NCI-H774 (cell line): ENCODE results near the gene CYRIA.

ENCODE experiments used
- DNase-seq: peaks from one replicate; lab custom pipeline; 2025; lab: John Stamatoyannopoulos, UW

The CYRIA gene

DNA sequence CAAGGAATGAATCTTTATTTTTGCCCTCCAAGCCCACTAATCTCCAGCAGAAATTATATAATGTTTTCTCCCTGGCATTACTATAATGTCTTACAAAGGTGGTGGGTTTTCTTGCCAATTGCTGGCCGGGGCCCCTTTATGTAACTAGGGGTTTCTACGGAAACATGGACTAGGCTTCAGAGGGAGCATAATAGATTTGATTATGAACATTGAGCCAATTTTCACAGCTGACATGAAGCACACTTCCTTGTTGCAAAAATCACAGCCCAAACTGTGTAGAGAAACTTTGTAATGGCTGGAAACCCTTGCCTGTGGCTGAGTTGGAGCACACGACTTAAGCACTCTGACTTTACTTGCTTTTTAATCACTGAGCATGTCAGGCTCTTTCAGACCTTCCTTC lies 3.8 kb upstream of the CYRIA start:
- DNase-seq, result no peak

DNA sequence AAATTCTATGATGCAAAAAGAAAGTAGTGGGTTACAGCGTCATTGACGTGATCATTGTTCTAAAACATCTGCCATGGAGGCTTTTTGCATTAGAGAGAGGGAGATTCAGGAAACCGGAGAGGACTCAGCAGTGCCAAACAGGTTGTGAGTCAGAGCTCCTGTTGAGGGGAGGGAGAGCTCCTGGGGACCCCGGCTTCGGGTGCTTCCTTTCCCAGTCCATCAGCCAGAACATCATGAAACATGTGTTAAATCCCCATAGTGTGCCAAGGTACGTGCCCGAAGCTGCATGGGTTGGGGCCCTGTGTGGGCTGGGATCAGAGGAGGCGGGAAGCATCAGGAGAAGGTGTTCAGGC lies 791 bp upstream of the CYRIA start:
- no peak for DNase-seq

- no peak for DNase-seq
Measured at GRCh38 chr2:16664809-16665747, 556 bp downstream of the CYRIA start.

DNA sequence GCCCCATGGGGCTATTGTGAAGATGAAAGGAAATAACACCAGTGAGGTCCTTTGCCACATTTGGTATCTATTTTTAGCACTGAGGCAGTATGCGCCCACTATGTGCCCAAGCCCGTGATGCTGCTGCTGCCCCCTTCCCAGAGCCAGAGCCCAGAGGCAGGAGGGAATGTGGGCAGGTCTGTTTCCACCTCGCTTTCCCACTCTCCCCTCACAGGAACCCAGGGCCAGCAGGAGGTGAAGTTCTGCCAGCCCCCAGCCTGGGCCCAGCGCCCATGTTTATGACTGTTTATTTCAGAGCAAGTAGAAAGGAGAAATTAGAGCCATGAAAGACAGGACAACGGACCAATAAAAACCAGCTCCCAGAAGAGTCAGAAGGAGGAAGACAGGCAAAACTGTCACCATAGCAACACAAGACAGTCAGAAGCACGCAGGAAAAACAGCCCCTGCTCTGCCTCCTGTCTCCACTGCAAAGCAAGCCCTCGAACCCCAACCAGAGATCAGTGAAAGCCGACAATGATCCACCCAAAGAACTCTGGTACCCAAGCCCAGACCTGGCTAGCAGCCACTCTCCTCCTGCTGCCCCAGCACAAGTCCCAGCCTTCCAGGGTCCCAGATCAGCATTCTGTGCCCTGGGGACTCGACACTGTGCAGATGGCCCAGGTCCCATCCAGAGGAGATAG lies 1.4 kb downstream of the CYRIA start:
- DNase-seq, result no peak

DNA sequence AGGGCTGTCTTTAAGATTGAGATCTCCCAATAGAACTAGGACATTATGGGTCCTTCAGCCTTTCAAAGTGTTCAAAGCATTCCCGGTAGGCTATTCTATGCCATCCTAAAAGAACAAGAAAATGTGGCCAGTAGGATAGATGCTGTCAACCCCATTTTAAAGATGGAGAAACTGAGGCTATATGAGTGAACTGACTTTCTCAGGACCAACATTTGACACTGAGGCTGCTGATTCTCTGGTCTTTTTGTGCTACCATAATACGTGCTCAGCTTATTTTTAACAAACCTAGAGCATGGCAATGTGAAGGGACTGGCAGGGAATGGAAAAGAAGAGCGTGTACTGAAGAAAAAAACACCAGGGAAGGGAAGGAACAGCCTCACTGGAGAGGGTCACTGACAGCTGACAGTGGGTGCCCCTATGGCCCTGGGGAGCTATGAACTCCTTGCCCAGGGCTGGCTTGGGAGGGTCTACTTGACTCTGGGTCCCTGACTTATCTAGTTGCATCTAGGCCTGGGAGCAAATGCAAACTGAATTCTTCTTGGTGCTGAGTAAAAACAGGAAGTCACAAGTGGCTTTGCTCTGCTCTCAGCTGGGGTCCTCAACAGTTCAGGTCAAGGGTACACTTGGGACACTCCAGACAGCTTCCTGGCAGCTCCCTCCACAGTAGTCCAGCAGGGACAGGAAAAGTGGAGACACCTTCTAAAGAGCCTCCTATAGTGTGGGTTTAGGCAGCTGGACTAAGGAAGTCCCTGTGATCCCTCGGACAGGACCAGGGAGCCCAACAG lies 2.3 kb downstream of the CYRIA start:
- no peak for DNase-seq

GRCh38 chr2:16661936-16662839 lies 3.4 kb downstream of the CYRIA start:
- no peak for DNase-seq

DNA sequence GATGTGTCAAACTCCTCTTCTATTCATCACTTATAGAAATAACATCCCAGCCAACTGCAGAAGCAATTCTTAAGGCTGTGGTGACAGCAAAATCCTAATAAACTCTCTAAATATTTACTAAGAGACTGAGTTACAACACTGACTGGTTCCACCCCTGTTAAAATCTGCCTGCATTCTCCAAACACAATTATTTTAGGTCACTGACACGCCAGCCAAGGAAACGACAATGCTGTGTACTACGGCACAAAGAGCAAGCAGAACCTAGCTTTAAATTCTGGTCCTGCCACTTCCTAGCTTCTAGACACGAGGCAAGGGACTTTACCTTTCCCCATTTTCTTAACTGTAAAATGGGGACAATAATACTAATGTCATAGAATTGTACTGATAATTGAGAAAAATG lies 4.1 kb downstream of the CYRIA start:
- no peak for DNase-seq

- DNase-seq, result no peak
Measured at GRCh38 chr2:16660556-16660955, 5.1 kb downstream of the CYRIA start.

DNA sequence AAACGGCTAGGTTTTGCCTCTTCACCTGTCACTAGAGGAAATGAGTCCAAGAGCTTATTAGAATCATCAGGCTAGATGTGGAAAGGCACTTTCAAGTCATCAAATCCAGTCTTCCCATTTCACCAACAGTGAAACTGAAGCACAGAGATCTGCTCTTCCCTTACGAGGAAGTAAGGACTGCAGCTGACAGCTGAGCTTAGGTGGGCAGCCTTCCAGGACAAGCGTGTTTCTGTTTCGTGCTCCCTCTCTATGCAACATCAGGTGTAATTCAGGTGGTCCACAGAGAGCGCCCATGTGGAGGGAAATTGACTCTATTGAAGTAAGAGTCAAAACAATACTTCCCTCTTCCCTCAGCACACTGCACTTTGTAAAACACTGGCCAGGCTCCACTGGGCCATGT lies 5.5 kb downstream of the CYRIA start:
- DNase-seq, result no peak

GRCh38 chr2:16658076-16658739 lies 7.4 kb downstream of the CYRIA start:
- no peak for DNase-seq

GRCh38 chr2:16657671-16658070 lies 8.0 kb downstream of the CYRIA start:
- no peak for DNase-seq

- DNase-seq, result no peak
Measured at GRCh38 chr2:16656784-16657391, 8.7 kb downstream of the CYRIA start.

DNA sequence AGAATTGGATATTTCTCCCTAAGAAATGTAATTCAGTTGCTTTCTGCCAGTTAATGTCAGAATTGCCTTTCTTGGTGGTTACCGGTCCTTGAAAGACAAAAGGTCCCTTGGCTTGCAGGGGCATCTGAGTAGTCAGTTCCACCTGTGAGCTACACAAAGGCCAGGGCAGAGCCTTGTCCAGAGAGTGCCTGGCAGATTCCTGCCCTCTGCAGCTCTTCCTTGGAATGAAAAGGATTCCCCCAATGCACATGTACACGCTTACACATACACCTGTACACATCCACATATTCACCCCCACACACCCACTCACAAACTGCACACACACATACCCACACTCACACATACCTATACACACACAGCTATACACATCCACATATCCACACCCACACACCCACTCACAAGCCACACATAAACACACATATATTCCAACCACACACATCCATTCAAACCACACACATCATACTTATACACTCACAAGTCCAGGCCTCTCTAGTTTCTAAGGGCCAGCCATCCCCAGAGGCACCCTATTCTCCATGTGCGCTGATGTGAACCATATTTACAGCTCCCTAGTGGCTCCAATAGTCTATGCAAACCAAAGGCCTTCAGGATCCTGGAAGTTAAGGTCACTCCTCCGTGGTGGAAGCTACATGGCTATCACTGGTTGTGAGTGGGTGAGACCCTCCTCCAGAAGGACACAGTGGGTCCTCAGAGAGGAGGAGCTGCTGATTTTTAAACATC lies 9.6 kb downstream of the CYRIA start:
- no peak for DNase-seq

DNA sequence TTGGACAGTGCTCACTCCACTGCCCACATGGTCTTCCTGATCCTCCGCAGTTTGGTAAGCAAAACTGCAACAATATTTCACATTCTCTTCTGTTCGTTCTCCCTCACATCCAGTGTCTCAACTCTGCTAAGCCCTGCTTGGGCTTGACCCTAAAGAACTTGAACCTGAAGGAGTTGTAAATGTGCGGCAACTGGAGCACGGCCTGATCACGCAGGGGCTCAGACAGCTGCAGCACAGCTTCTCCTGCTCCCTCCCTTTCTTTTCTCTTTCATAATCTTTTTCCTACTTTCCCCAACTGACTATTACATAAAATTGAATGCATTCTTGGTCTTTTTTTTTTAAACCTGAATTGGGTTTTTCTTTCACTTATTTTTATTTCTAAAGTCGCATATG lies 10.2 kb downstream of the CYRIA start:
- no peak for DNase-seq

GRCh38 chr2:16654833-16655444 lies 10.7 kb downstream of the CYRIA start:
- no peak for DNase-seq

GRCh38 chr2:16653799-16654198 lies 11.8 kb downstream of the CYRIA start:
- DNase-seq, result no peak

GRCh38 chr2:16653083-16653375 lies 12.6 kb downstream of the CYRIA start:
- no peak for DNase-seq

- no peak for DNase-seq
Measured at GRCh38 chr2:16652296-16653082, 13.1 kb downstream of the CYRIA start.
